ENCODE results near the gene FAM193B.
"Not testable (repeated sequence)": the region's sequence is repeated elsewhere in the genome, so short reads cannot be mapped to it uniquely, and the experiment has no call there.

Gene FAM193B

GRCh38 chr5:177497292-177498012, 56.9 kb downstream of the FAM193B start, which contains the start of gene PDLIM7:
Gene PDLIM7, minus strand, starts transcription at chr5:177497604. Its CDS starts 1,092 bp downstream, at chr5:177496512.
- DNase-seq: peak; percentile 93

GRCh38 chr5:177496727-177497291, 57.6 kb downstream of the FAM193B start:
- no peak for DNase-seq

- no peak for DNase-seq
Observed at GRCh38 chr5:177496070-177496726, 58.2 kb downstream of the FAM193B start.

- DNase-seq: no peak
Observed at GRCh38 chr5:177495243-177496060, 58.9 kb downstream of the FAM193B start.

GRCh38 chr5:177494346-177495195, 59.8 kb downstream of the FAM193B start:
- no peak for DNase-seq

- DNase-seq: no peak
Observed at GRCh38 chr5:177493795-177494345, 60.5 kb downstream of the FAM193B start.

GRCh38 chr5:177492841-177493240, 61.5 kb downstream of the FAM193B start:
- no peak for DNase-seq

- no peak for DNase-seq
Observed at GRCh38 chr5:177491983-177492746, 62.2 kb downstream of the FAM193B start.

GRCh38 chr5:177491429-177491945, 62.9 kb downstream of the FAM193B start:
- DNase-seq: peak; percentile 26

- no peak for DNase-seq
Observed at GRCh38 chr5:177490992-177491391, 63.4 kb downstream of the FAM193B start.

GRCh38 chr5:177490311-177490991, 63.9 kb downstream of the FAM193B start:
- DNase-seq: no peak

- no peak for DNase-seq
Observed at GRCh38 chr5:177489119-177489716, 65.1 kb downstream of the FAM193B start.

GRCh38 chr5:177487975-177488374, 66.4 kb downstream of the FAM193B start:
- no peak for DNase-seq

GRCh38 chr5:177487144-177487543, 67.2 kb downstream of the FAM193B start:
- no peak for DNase-seq

GRCh38 chr5:177486256-177486655, 68.1 kb downstream of the FAM193B start:
- no peak for DNase-seq

GRCh38 chr5:177485753-177486152, 68.6 kb downstream of the FAM193B start:
- DNase-seq: not testable (repeated sequence)

- DNase-seq: no peak
Observed at GRCh38 chr5:177484902-177485549, 69.3 kb downstream of the FAM193B start.

GRCh38 chr5:177483994-177484901, 70.1 kb downstream of the FAM193B start:
- DNase-seq: no peak
